ENCODE data around the gene PIP5K1B. TPM values are rescaled to one million over a fixed set of nuclear protein-coding genes. Genes with fewer than 3 reads are reported as not detected.

Gene PIP5K1B
- total and polyA plus RNA-seq, 12 donors: 2.1 to 24.0 (median 9.7) TPM

DNA sequence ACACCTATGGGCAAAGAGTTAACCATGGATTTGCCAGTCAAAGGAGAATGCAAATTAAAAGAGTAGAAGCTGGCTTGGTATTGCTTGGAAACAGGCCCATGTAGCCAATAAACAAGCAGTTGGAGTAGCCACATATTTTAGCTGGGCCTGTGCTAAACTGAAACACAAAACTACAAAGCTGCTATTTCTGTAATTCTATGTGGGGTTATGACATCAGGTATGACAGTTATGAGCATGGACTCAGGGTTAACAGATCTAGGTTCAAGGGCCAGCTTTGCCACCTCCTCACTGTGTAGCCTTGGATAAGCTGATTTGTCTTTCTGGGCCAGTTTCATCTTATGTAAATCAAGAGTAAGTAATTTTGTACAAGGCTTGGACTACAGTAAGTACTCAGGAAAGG, 142.7 kb downstream of the PIP5K1B start:
- H3K27me3 ChIP-seq: no peaks in the 10 kb centered on the region
- no peaks in the 10 kb centered on the region for H3K9me3 ChIP-seq (replicated peaks in 1 of 3)
- peaks cover 0 to 12% of the 10 kb centered on the region in 2 donors for H3K4me1 ChIP-seq (replicated peaks in 1 of 2)
- intact Hi-C loops (cut with DNase I): no loop called here
- TF ChIP-seq, protein P1, sequence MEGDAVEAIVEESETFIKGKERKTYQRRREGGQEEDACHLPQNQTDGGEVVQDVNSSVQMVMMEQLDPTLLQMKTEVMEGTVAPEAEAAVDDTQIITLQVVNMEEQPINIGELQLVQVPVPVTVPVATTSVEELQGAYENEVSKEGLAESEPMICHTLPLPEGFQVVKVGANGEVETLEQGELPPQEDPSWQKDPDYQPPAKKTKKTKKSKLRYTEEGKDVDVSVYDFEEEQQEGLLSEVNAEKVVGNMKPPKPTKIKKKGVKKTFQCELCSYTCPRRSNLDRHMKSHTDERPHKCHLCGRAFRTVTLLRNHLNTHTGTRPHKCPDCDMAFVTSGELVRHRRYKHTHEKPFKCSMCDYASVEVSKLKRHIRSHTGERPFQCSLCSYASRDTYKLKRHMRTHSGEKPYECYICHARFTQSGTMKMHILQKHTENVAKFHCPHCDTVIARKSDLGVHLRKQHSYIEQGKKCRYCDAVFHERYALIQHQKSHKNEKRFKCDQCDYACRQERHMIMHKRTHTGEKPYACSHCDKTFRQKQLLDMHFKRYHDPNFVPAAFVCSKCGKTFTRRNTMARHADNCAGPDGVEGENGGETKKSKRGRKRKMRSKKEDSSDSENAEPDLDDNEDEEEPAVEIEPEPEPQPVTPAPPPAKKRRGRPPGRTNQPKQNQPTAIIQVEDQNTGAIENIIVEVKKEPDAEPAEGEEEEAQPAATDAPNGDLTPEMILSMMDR (IDR thresholded peaks at IDR 0.05): no peak
- TF ChIP-seq POLR2A (IDR thresholded peaks at IDR 0.05): no peak
- no peak overlapping the region for H3K4me3 ChIP-seq
- no peaks in the 10 kb centered on the region for H3K36me3 ChIP-seq (replicated peaks in 1 of 2)
- peak overlapping the region in 1 of 5 donors; percentile 5 for H3K27ac ChIP-seq
- no peak for DNase-seq

DNA sequence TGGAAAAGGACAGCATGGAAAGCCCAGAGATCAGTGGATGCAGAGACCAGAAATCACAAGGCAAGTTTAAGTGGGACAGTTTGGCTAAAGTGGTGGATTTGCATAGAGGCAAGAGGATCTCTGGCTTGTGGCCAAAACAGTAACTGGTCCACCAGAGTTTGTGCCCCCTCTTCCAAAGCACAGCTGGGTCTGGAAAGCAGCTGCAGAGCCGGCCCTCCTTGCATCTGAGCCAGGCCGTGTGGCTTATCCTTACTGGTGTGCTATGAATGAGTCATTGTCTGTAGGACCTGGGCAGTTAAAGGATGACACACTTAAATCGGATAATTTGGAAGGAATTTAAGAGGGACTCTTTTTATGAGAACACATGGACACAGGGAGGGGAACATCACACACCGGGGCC, 146.6 kb downstream of the PIP5K1B start:
- no peak overlapping the region for H3K27ac ChIP-seq
- no peaks in the 10 kb centered on the region for H3K36me3 ChIP-seq (replicated peaks in 1 of 2)
- no peaks in the 10 kb centered on the region for H3K27me3 ChIP-seq
- TF ChIP-seq, protein P1 (IDR thresholded peaks at IDR 0.05): no peak
- TF ChIP-seq POLR2A (IDR thresholded peaks at IDR 0.05): no peak
- WGBS, 4 donors: 43 to 59% (median 49%) methylated on average over 4 of the region's 4 CpGs
- peak; percentile 30 to 61 (median 52) for DNase-seq
- H3K9me3 ChIP-seq (replicated peaks in 1 of 3): no peaks in the 10 kb centered on the region
- no peak overlapping the region for H3K4me3 ChIP-seq
- intact Hi-C loops (cut with DNase I): no loop called here
- H3K4me1 ChIP-seq (replicated peaks in 1 of 2): peaks cover 0 to 13% of the 10 kb centered on the region in 2 donors

DNA sequence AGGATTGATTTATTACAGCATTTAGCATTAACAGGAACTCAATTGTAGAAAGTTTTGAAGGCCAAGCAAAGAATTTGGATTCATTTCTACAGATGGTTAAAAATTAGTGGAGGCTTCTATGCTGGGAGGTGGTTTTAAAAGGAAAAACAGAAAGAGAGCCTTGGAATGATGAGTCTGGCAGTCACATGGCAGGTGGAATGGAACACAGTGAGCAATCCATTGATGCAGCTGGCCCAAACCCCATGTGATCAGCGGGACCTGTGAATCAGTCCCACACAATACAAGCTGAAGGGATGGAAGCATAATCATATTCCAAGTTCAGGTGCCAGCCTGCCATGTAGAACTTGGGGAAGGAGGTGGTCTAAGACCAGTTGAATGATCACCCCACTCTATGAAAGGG, 147.9 kb downstream of the PIP5K1B start:
- WGBS, 4 donors: 61 to 82% (median 67%) methylated on average over 1 of the region's 1 CpG

DNA sequence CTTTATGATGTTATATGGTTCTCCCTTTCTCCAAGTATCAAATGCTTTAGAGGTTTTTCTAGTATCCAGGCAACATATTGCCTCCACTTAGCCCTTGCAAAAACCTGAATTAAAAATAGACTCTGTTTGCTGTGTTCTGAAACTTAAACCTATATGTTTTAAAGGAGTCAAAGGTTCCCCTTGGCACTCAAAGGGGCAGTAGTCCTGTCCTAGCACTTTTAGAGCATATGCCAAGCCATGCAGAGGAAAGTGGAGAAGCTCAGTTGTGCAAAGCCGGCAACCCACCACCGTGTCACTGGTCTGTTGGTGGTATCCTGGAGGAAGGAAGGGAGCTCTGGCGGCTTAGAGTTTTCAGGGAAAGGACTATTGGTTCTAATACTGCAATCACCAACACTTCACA, 154.3 kb downstream of the PIP5K1B start:
- no peaks in the 10 kb centered on the region for H3K27me3 ChIP-seq
- no peak overlapping the region for H3K27ac ChIP-seq
- no peaks in the 10 kb centered on the region for H3K9me3 ChIP-seq (replicated peaks in 1 of 3)
- intact Hi-C loops (cut with DNase I): no loop called here
- 55 to 97% (median 72%) methylated on average over 3 of the region's 3 CpGs for WGBS, 4 donors
- H3K4me3 ChIP-seq: no peak overlapping the region
- no peaks in the 10 kb centered on the region for H3K4me1 ChIP-seq (replicated peaks in 1 of 2)
- DNase-seq: no peak
- no peaks in the 10 kb centered on the region for H3K36me3 ChIP-seq (replicated peaks in 1 of 2)
- no peak for TF ChIP-seq POLR2A (IDR thresholded peaks at IDR 0.05)
- TF ChIP-seq, protein P1 (IDR thresholded peaks at IDR 0.05): no peak

More for the DNA sequence above, 147.9 kb downstream of the PIP5K1B start:
- H3K9me3 ChIP-seq (replicated peaks in 1 of 3): no peaks in the 10 kb centered on the region
- TF ChIP-seq, protein P1 (IDR thresholded peaks at IDR 0.05): no peak
- peak in 1 of 2 donors; percentile 15 for TF ChIP-seq POLR2A (IDR thresholded peaks at IDR 0.05)
- H3K27me3 ChIP-seq: no peaks in the 10 kb centered on the region
- peak overlapping the region in 2 of 5 donors; percentile 15 to 54 for H3K27ac ChIP-seq
- intact Hi-C loops (cut with DNase I): no loop called here
- no peaks in the 10 kb centered on the region for H3K36me3 ChIP-seq (replicated peaks in 1 of 2)
- DNase-seq: peak; percentile 43 to 83 (median 73)
- no peak overlapping the region for H3K4me3 ChIP-seq
- H3K4me1 ChIP-seq (replicated peaks in 1 of 2): peaks cover 0 to 13% of the 10 kb centered on the region in 2 donors
